Calu3 (cell line): Measurements from ENCODE around the gene BCAS1. TPM values are rescaled to one million over a fixed set of nuclear protein-coding genes. Genes with fewer than 3 reads are reported as not detected.

Experiments
- BruUV-seq: library from RNA; stranded (reverse); fragments of 400-500 nt; replicated peaks from 2 replicates; lab custom pipeline; 2021; lab: Mats Ljungman, UMichigan
- CTCF ChIA-PET: fragments of 300-600 bp; sonication (Branson Sonifier 250); formaldehyde crosslinking; loops from one replicate; lab custom pipeline; 2022; ENCODE audit warnings: antibody characterized with exemption; lab: Charles Lee
- DNase-seq: peaks from one replicate; pipeline ENCODE4 v3.0.0; 2022
- H3K27ac Mint-ChIP-seq: one replicate; pipeline ENCODE4 v1.8.0; 2022; ENCODE audit warnings: mixed read lengths; ENCODE audit not compliant: unreplicated experiment
- H3K27me3 Mint-ChIP-seq: one replicate; pipeline ENCODE4 v1.8.0; 2022; ENCODE audit warnings: mixed read lengths; ENCODE audit not compliant: unreplicated experiment
- H3K36me3 Mint-ChIP-seq: one replicate; pipeline ENCODE4 v1.8.0; 2022; ENCODE audit warnings: mild to moderate bottlenecking, moderate library complexity, mixed read lengths; ENCODE audit not compliant: insufficient read depth, unreplicated experiment
- H3K4me1 Mint-ChIP-seq: one replicate; pipeline ENCODE4 v1.8.0; 2022; ENCODE audit warnings: mild to moderate bottlenecking, low read depth, mixed read lengths; ENCODE audit not compliant: unreplicated experiment
- H3K4me3 Mint-ChIP-seq: one replicate; pipeline ENCODE4 v1.8.0; 2022; ENCODE audit warnings: mild to moderate bottlenecking, low read depth, moderate library complexity, mixed read lengths; ENCODE audit not compliant: unreplicated experiment
- H3K9me3 Mint-ChIP-seq: one replicate; pipeline ENCODE4 v1.8.0; 2022; ENCODE audit warnings: low read depth, mixed read lengths; ENCODE audit not compliant: unreplicated experiment
- intact Hi-C: fragments of 100-400 bp; cut with micrococcal nuclease; formaldehyde crosslinking; loops from one replicate; pipeline ENCODE4 v1.10.0; 2022; ENCODE audit not compliant: unreplicated experiment
- total RNA-seq: library from RNA; stranded (reverse); gene quantifications from 2 replicates; pipeline ENCODE4 v1.2.3, GENCODE V29; 2022
- TF ChIP-seq, protein P1 (sequence below): fragments of 200-600 bp; IDR thresholded peaks from one replicate; pipeline ENCODE4 v1.8.0; 2022; ENCODE audit warnings: antibody characterized with exemption; ENCODE audit not compliant: unreplicated experiment

The BCAS1 gene
- total RNA-seq, 1 experiment from 2014 or later: 11.1 TPM

GRCh38 chr20:54108817-54109216 lies 38.4 kb upstream of the BCAS1 start:
- CTCF ChIA-PET: interaction anchor here (1.5 to 2.1 kb wide), 2 partner anchors 24 to 60 kb away, joined by 4 to 5 read pairs; no protein-coding TSS in a partner anchor
- no peak overlapping the region for H3K4me3 Mint-ChIP-seq
- TF ChIP-seq, protein P1, sequence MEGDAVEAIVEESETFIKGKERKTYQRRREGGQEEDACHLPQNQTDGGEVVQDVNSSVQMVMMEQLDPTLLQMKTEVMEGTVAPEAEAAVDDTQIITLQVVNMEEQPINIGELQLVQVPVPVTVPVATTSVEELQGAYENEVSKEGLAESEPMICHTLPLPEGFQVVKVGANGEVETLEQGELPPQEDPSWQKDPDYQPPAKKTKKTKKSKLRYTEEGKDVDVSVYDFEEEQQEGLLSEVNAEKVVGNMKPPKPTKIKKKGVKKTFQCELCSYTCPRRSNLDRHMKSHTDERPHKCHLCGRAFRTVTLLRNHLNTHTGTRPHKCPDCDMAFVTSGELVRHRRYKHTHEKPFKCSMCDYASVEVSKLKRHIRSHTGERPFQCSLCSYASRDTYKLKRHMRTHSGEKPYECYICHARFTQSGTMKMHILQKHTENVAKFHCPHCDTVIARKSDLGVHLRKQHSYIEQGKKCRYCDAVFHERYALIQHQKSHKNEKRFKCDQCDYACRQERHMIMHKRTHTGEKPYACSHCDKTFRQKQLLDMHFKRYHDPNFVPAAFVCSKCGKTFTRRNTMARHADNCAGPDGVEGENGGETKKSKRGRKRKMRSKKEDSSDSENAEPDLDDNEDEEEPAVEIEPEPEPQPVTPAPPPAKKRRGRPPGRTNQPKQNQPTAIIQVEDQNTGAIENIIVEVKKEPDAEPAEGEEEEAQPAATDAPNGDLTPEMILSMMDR: no peak
- peak overlapping the region; percentile 83 for H3K27ac Mint-ChIP-seq
- no TSS peak for BruUV-seq
- H3K27me3 Mint-ChIP-seq: no peaks in the 10 kb centered on the region
- peaks cover 3% of the 10 kb centered on the region for H3K9me3 Mint-ChIP-seq
- H3K36me3 Mint-ChIP-seq: peaks cover 27% of the 10 kb centered on the region
- intact Hi-C loops: loop anchor here (1.0 to 10.0 kb wide), 2 partner anchors 24 to 236 kb away; no protein-coding TSS in a partner anchor
- H3K4me1 Mint-ChIP-seq: peaks cover 80% of the 10 kb centered on the region
- DNase-seq: no peak

DNA sequence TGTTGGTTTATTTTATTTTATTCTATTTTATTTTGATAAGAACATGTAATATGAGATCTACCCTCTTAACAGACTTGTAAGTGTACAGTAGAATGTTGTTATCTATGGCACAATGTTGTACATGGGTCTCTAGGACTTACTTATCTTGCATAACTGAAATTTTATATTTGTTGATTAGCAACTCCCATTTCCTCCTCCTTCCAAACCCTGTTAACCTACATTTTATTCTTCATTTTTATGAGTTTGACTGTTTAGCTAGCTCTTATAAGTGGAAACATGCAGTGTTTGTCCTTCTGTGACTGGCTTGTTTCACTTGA lies 37.9 kb upstream of the BCAS1 start:
- Mint-ChIP-seq H3K4me3 (no peak overlapping the region), H3K27me3 (no peaks in the 10 kb centered on the region), H3K9me3 (peaks cover 3% of the 10 kb centered on the region), H3K36me3 (peaks cover 21% of the 10 kb centered on the region), H3K4me1 (peaks cover 80% of the 10 kb centered on the region), H3K27ac (peak overlapping the region; percentile 83)
- CTCF ChIA-PET: interaction anchor here (0.6 to 2.1 kb wide), 3 partner anchors 24 to 103 kb away, joined by 4 to 5 read pairs (median 5); no protein-coding TSS in a partner anchor
- TF ChIP-seq, protein P1: no peak
- intact Hi-C loops: loop anchor here (1.0 to 10.0 kb wide), 2 partner anchors 25 to 237 kb away; no protein-coding TSS in a partner anchor
- no peak for DNase-seq
- BruUV-seq: no TSS peak

GRCh38 chr20:54107600-54108325 lies 37.4 kb upstream of the BCAS1 start:
- peaks cover 19% of the 10 kb centered on the region for H3K36me3 Mint-ChIP-seq
- peak overlapping the region; percentile 83 for H3K27ac Mint-ChIP-seq
- DNase-seq: peak; percentile 81
- H3K9me3 Mint-ChIP-seq: peaks cover 3% of the 10 kb centered on the region
- CTCF ChIA-PET: interaction anchor here (0.6 to 2.7 kb wide), 10 partner anchors 8 to 221 kb away, joined by 3 to 7 read pairs (median 6); partner anchors contain the start of gene PFDN4
- no peaks in the 10 kb centered on the region for H3K27me3 Mint-ChIP-seq
- TF ChIP-seq, protein P1: no peak
- BruUV-seq: TSS peak; percentile 72
- H3K4me1 Mint-ChIP-seq: peaks cover 81% of the 10 kb centered on the region
- intact Hi-C loops: loop anchor here (1.0 to 10.0 kb wide), 4 partner anchors 16 to 237 kb away; partner anchors contain the start of gene CYP24A1
- H3K4me3 Mint-ChIP-seq: peak overlapping the region; percentile 55

DNA sequence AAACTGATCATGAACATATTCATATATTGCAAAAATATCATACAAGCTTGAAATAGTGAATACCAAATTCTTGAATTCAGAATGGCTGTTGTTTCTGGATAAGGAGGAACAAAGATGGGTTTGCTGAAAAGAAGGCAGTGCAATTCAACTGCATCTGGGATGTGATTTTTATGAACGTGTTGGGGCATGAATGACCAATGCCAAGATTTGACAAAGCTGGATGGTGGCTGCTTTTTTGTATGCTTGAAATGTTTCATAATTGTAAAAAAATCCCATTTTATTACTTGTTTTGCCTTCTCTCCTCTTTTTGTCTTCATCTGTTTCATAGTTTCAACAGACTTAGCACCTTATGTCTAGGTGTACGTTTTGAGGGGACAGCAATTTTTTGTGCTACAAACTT lies 36.8 kb upstream of the BCAS1 start:
- Mint-ChIP-seq H3K36me3 (peaks cover 19% of the 10 kb centered on the region), H3K4me3 (peak overlapping the region; percentile 55), H3K4me1 (peaks cover 83% of the 10 kb centered on the region), H3K27me3 (no peaks in the 10 kb centered on the region), H3K9me3 (peaks cover 3% of the 10 kb centered on the region), H3K27ac (peak overlapping the region; percentile 83)
- TF ChIP-seq, protein P1: no peak
- no peak for DNase-seq
- intact Hi-C loops: loop anchor here (1.0 to 10.0 kb wide), 3 partner anchors 16 to 238 kb away; partner anchors contain the start of gene CYP24A1
- TSS peak; percentile 96 for BruUV-seq
- CTCF ChIA-PET: interaction anchor here (0.6 to 2.7 kb wide), 11 partner anchors 8 to 221 kb away, joined by 3 to 12 read pairs (median 6); partner anchors contain the start of gene PFDN4
